ENCODE results near the gene TRAPPC3L.

TRAPPC3L gene

GRCh38 chr6:116545651-116546050 lies at the start of gene TRAPPC3L:
Gene TRAPPC3L (minus strand): TSS chr6:116545684. CDS start chr6:116545514, 170 bp downstream.
- no peak for DNase-seq

- no peak for DNase-seq
These were observed 49.8 kb upstream of the TRAPPC3L start for GRCh38 chr6:116595247-116595646.

- DNase-seq: no peak
These were observed 41.3 kb upstream of the TRAPPC3L start for GRCh38 chr6:116586738-116587137.

- DNase-seq: no peak
These were observed 40.8 kb upstream of the TRAPPC3L start for GRCh38 chr6:116586276-116586675.

- no peak for DNase-seq
These were observed 34.7 kb upstream of the TRAPPC3L start for GRCh38 chr6:116580198-116580597.

GRCh38 chr6:116579143-116579542 lies 33.7 kb upstream of the TRAPPC3L start:
- DNase-seq: no peak

GRCh38 chr6:116578335-116578734 lies 32.9 kb upstream of the TRAPPC3L start:
- no peak for DNase-seq

GRCh38 chr6:116577486-116577885 lies 32.0 kb upstream of the TRAPPC3L start:
- DNase-seq: no peak

- no peak for DNase-seq
These were observed 29.7 kb upstream of the TRAPPC3L start for GRCh38 chr6:116575227-116575626.

- DNase-seq: peak; percentile 30
These were observed 26.7 kb upstream of the TRAPPC3L start for GRCh38 chr6:116572162-116572561.

- DNase-seq: no peak
These were observed 26.2 kb upstream of the TRAPPC3L start for GRCh38 chr6:116571683-116572000.

- peak; percentile 98 for DNase-seq
These were observed 25.6 kb upstream of the TRAPPC3L start, which contains the start of gene RWDD1 for GRCh38 chr6:116570856-116571682. Gene RWDD1 (plus strand): TSS chr6:116571504. CDS start chr6:116571583, 79 bp downstream.

- no peak for DNase-seq
These were observed 23.6 kb upstream of the TRAPPC3L start for GRCh38 chr6:116568821-116569755.

- no peak for DNase-seq
These were observed 22.6 kb upstream of the TRAPPC3L start for GRCh38 chr6:116568111-116568510.

GRCh38 chr6:116564921-116565872 lies 19.7 kb upstream of the TRAPPC3L start:
- peak; percentile 30 for DNase-seq

GRCh38 chr6:116564311-116564710 lies 18.8 kb upstream of the TRAPPC3L start:
- no peak for DNase-seq

- no peak for DNase-seq
These were observed 18.3 kb upstream of the TRAPPC3L start for GRCh38 chr6:116563830-116564229.

- no peak for DNase-seq
These were observed 17.1 kb upstream of the TRAPPC3L start for GRCh38 chr6:116562614-116563013.

- no peak for DNase-seq
These were observed 16.5 kb upstream of the TRAPPC3L start for GRCh38 chr6:116562019-116562403.

- peak; percentile 72 for DNase-seq
These were observed 16.0 kb upstream of the TRAPPC3L start for GRCh38 chr6:116561377-116562018.

GRCh38 chr6:116560130-116560529 lies 14.6 kb upstream of the TRAPPC3L start:
- no peak for DNase-seq

GRCh38 chr6:116557893-116558292 lies 12.4 kb upstream of the TRAPPC3L start:
- DNase-seq: no peak

Data from stimulated activated CD4-positive, alpha-beta T cell treated with anti-CD3 and anti-CD28 coated beads, Interleukin-15, amount 100 ng/mL, for 24 hours (primary cell).